ENCODE data around the gene PTPN7. TPM values are rescaled to one million over a fixed set of nuclear protein-coding genes. Genes with fewer than 3 reads are reported as not detected.

PTPN7 gene
- total RNA-seq, 1 donor from 2014 or later = not detected

GRCh38 chr1:202154148-202154765 is 6.1 kb downstream of the PTPN7 start:
- no peaks in the 10 kb centered on the region for H3K9me3 Mint-ChIP-seq (ENCODE audit: low read depth)
- peaks cover 17% of the 10 kb centered on the region for H3K27me3 Mint-ChIP-seq
- peak overlapping the region; percentile 76 for H3K27ac Mint-ChIP-seq
- no peaks in the 10 kb centered on the region for H3K36me3 Mint-ChIP-seq (ENCODE audit: insufficient read depth)
- H3K4me3 Mint-ChIP-seq (ENCODE audit: low read depth) = no peak overlapping the region
- TF ChIP-seq CTCF (IDR thresholded peaks at IDR 0.05; ENCODE audit: unreplicated experiment) = no peak
- no peak for DNase-seq (ENCODE audit: low spot score, unreplicated experiment)
- peaks cover 3% of the 10 kb centered on the region for H3K4me1 Mint-ChIP-seq (ENCODE audit: low read depth)

- Mint-ChIP-seq H3K4me1 (ENCODE audit: low read depth) (peaks cover 3% of the 10 kb centered on the region), H3K36me3 (ENCODE audit: insufficient read depth) (no peaks in the 10 kb centered on the region), H3K27me3 (peaks cover 20% of the 10 kb centered on the region), H3K27ac (no peak overlapping the region), H3K4me3 (ENCODE audit: low read depth) (no peak overlapping the region), H3K9me3 (ENCODE audit: low read depth) (no peaks in the 10 kb centered on the region)
- TF ChIP-seq CTCF (IDR thresholded peaks at IDR 0.05; ENCODE audit: unreplicated experiment) = no peak
- no peak for DNase-seq (ENCODE audit: low spot score, unreplicated experiment)
These were observed 7.1 kb downstream of the PTPN7 start for GRCh38 chr1:202153284-202153683.

- no peaks in the 10 kb centered on the region for H3K9me3 Mint-ChIP-seq (ENCODE audit: low read depth)
- H3K27me3 Mint-ChIP-seq = peaks cover 24% of the 10 kb centered on the region
- no peaks in the 10 kb centered on the region for H3K36me3 Mint-ChIP-seq (ENCODE audit: insufficient read depth)
- H3K27ac Mint-ChIP-seq = no peak overlapping the region
- no peak overlapping the region for H3K4me3 Mint-ChIP-seq (ENCODE audit: low read depth)
- TF ChIP-seq CTCF (IDR thresholded peaks at IDR 0.05; ENCODE audit: unreplicated experiment) = no peak
- peaks cover 3% of the 10 kb centered on the region for H3K4me1 Mint-ChIP-seq (ENCODE audit: low read depth)
- no peak for DNase-seq (ENCODE audit: low spot score, unreplicated experiment)
These were observed 8.0 kb downstream of the PTPN7 start for GRCh38 chr1:202152399-202152798.

- no peak for DNase-seq (ENCODE audit: low spot score, unreplicated experiment)
- no peaks in the 10 kb centered on the region for H3K36me3 Mint-ChIP-seq (ENCODE audit: insufficient read depth)
- TF ChIP-seq CTCF (IDR thresholded peaks at IDR 0.05; ENCODE audit: unreplicated experiment) = no peak
- H3K9me3 Mint-ChIP-seq (ENCODE audit: low read depth) = no peaks in the 10 kb centered on the region
- H3K27me3 Mint-ChIP-seq = peaks cover 24% of the 10 kb centered on the region
- peaks cover 3% of the 10 kb centered on the region for H3K4me1 Mint-ChIP-seq (ENCODE audit: low read depth)
- no peak overlapping the region for H3K27ac Mint-ChIP-seq
- H3K4me3 Mint-ChIP-seq (ENCODE audit: low read depth) = no peak overlapping the region
These were observed 9.4 kb downstream of the PTPN7 start for GRCh38 chr1:202151045-202151444.

- Mint-ChIP-seq H3K27ac (peak overlapping the region; percentile 74), H3K9me3 (ENCODE audit: low read depth) (no peaks in the 10 kb centered on the region), H3K4me3 (ENCODE audit: low read depth) (no peak overlapping the region), H3K36me3 (ENCODE audit: insufficient read depth) (no peaks in the 10 kb centered on the region), H3K4me1 (ENCODE audit: low read depth) (peaks cover 3% of the 10 kb centered on the region), H3K27me3 (peaks cover 24% of the 10 kb centered on the region)
- no peak for DNase-seq (ENCODE audit: low spot score, unreplicated experiment)
- TF ChIP-seq CTCF (IDR thresholded peaks at IDR 0.05; ENCODE audit: unreplicated experiment) = no peak
These were observed 9.8 kb downstream of the PTPN7 start for GRCh38 chr1:202150602-202151001.

All from progenitor cell of endocrine pancreas (in vitro differentiated cells).